IMR-90 (cell line): ENCODE results near the gene RSU1. TPM values are rescaled to one million over a fixed set of nuclear protein-coding genes. Genes with fewer than 3 reads are reported as not detected.

Experiments
- ATAC-seq: fragments of 200-7000 bp; cut with Tn5 transposase; 2 replicates; pipeline ENCODE4 v1.9.1; 2020; ENCODE audit warnings: low read depth, mild to moderate bottlenecking, moderate library complexity
- BruUV-seq: library from RNA; stranded (reverse); fragments of 400-500 nt; replicated peaks from 2 replicates; lab custom pipeline; 2021; lab: Mats Ljungman, UMichigan
- CTCF ChIA-PET: fragments of 300-600 bp; formaldehyde crosslinking; extraction: SDS; loops from one replicate; lab custom pipeline; 2021; ENCODE audit warnings: antibody characterized with exemption; lab: Yijun Ruan, JAX
- POLR2A ChIA-PET: fragments of 300-600 bp; sonication (Branson Sonifier 250); formaldehyde crosslinking; loops from one replicate; lab custom pipeline; 2022; ENCODE audit warnings: antibody characterized with exemption; ENCODE audit not compliant: unreplicated experiment; lab: Charles Lee
- DNase-seq: peaks from one replicate; pipeline ENCODE4 v3.0.0; 2013
- H2AFZ ChIP-seq: replicated peaks from 2 replicates; pipeline ENCODE3; 2013; ENCODE audit warnings: low read length, mild to moderate bottlenecking; ENCODE audit not compliant: poor library complexity
- H2AK5ac ChIP-seq: 2 replicates; pipeline ENCODE4 v1.6.1; 2013; ENCODE audit warnings: low read depth, low read length, inconsistent platforms
- H2AK9ac ChIP-seq: replicated peaks from 2 replicates; pipeline ENCODE3; 2013; ENCODE audit warnings: mild to moderate bottlenecking, low read depth, low read length, moderate library complexity; ENCODE audit not compliant: poor library complexity
- H2BK120ac ChIP-seq: 2 replicates; pipeline ENCODE4 v1.6.1; 2013; ENCODE audit warnings: low read depth, low read length, inconsistent platforms
- H2BK15ac ChIP-seq: 3 replicates; pipeline ENCODE4 v1.6.1; 2013; ENCODE audit warnings: low read depth, low read length, inconsistent platforms
- H2BK20ac ChIP-seq: 2 replicates; pipeline ENCODE4 v1.6.1; 2013; ENCODE audit warnings: low read depth, mild to moderate bottlenecking, inconsistent platforms, low read length, moderate library complexity
- H2BK5ac ChIP-seq: 2 replicates; pipeline ENCODE4 v1.6.1; 2013; ENCODE audit warnings: mild to moderate bottlenecking, low read depth, low read length, inconsistent platforms; ENCODE audit not compliant: poor library complexity, severe bottlenecking
- H3K14ac ChIP-seq: replicated peaks from 2 replicates; pipeline ENCODE4 v1.6.1; 2013; ENCODE audit warnings: low read depth, low read length, inconsistent platforms
- H3K18ac ChIP-seq: 2 replicates; pipeline ENCODE4 v1.6.1; 2013; ENCODE audit warnings: low read depth, low read length, control low read depth
- H3K23ac ChIP-seq: 2 replicates; pipeline ENCODE4 v1.6.1; 2013; ENCODE audit warnings: low read depth, low read length, inconsistent platforms
- H3K27ac ChIP-seq: 2 replicates; pipeline ENCODE4 v1.5.1; 2013; ENCODE audit warnings: mild to moderate bottlenecking, control low read depth, low read length; ENCODE audit not compliant: insufficient read depth
- H3K27me3 ChIP-seq: 2 replicates; pipeline ENCODE4 v1.6.1; 2013; ENCODE audit warnings: low read length; ENCODE audit not compliant: control insufficient read depth, insufficient read depth
- H3K36me3 ChIP-seq: 2 replicates; pipeline ENCODE4 v1.6.1; 2013; ENCODE audit warnings: low read length, mixed read lengths; ENCODE audit not compliant: control insufficient read depth, insufficient read depth
- H3K4ac ChIP-seq: 2 replicates; pipeline ENCODE4 v1.6.1; 2013; ENCODE audit warnings: low read depth, low read length, inconsistent platforms
- H3K4me1 ChIP-seq: 2 replicates; pipeline ENCODE4 v1.6.1; 2013; ENCODE audit warnings: low read length, mixed read lengths; ENCODE audit not compliant: control insufficient read depth, insufficient read depth
- H3K4me2 ChIP-seq: 2 replicates; pipeline ENCODE4 v1.6.1; 2013; ENCODE audit warnings: low read depth, mild to moderate bottlenecking, control low read depth, low read length, moderate library complexity
- H3K4me3 ChIP-seq: 2 replicates; pipeline ENCODE4 v1.5.1; 2013; ENCODE audit warnings: low read depth, mild to moderate bottlenecking, control low read depth, low read length, moderate library complexity; ENCODE audit not compliant: insufficient read depth
- H3K56ac ChIP-seq: 2 replicates; pipeline ENCODE4 v1.6.1; 2013; ENCODE audit warnings: low read length, inconsistent platforms; ENCODE audit not compliant: insufficient read depth; ENCODE audit errors: extremely low read depth
- H3K79me1 ChIP-seq, 2 experiments: 2 replicates each; pipeline ENCODE4 v1.6.1; 2013; ENCODE audit warnings: low read length in 2 of 2, inconsistent platforms in 1 of 2, low read depth in 1 of 2
- H3K9ac ChIP-seq: 2 replicates; pipeline ENCODE4 v1.6.1; 2013; ENCODE audit warnings: low read depth, low read length, control low read depth
- H3K9me1 ChIP-seq: 2 replicates; pipeline ENCODE4 v1.6.1; 2013; ENCODE audit warnings: low read length, inconsistent platforms; ENCODE audit not compliant: insufficient read depth
- H3K9me3 ChIP-seq: 2 replicates; pipeline ENCODE4 v1.6.1; 2013; ENCODE audit warnings: low read length; ENCODE audit not compliant: control insufficient read depth, insufficient read depth
- H4K20me1 ChIP-seq: 2 replicates; pipeline ENCODE4 v1.6.1; 2013; ENCODE audit warnings: low read length, inconsistent platforms; ENCODE audit not compliant: insufficient read depth
- H4K5ac ChIP-seq: 2 replicates; pipeline ENCODE4 v1.6.1; 2013; ENCODE audit warnings: mild to moderate bottlenecking, low read depth, low read length, control low read depth
- H4K8ac ChIP-seq, 2 experiments: 2 replicates each; pipeline ENCODE4 v1.6.1; 2013; ENCODE audit warnings: low read depth in 2 of 2, low read length in 2 of 2, control low read depth in 1 of 2, inconsistent platforms in 1 of 2
- H4K91ac ChIP-seq: 2 replicates; pipeline ENCODE4 v1.6.1; 2013; ENCODE audit warnings: low read depth, low read length, inconsistent platforms; ENCODE audit not compliant: insufficient read depth
- BHLHE40 ChIP-seq: fragments of 150-350 bp; IDR thresholded peaks from 2 replicates; pipeline ENCODE4 v1.6.1; 2016; ENCODE audit warnings: mild to moderate bottlenecking, low read depth, low read length
- CEBPB ChIP-seq: IDR thresholded peaks from 2 replicates; pipeline ENCODE4 v1.6.1; 2012; ENCODE audit warnings: low read depth, low read length, improper control_type of control experiment
- ELK1 ChIP-seq: fragments of 150-350 bp; IDR thresholded peaks from 2 replicates; pipeline ENCODE4 v1.6.1; 2016; ENCODE audit warnings: low read depth, mild to moderate bottlenecking, low read length, moderate library complexity, borderline replicate concordance
- FOS ChIP-seq: fragments of 150-350 bp; IDR thresholded peaks from 2 replicates; pipeline ENCODE4 v1.6.1; 2016; ENCODE audit warnings: low read depth, low read length
- MAZ ChIP-seq: IDR thresholded peaks from 2 replicates; pipeline ENCODE4 v1.6.1; 2012; ENCODE audit warnings: low read depth, mild to moderate bottlenecking, low read length, improper control_type of control experiment, moderate library complexity, borderline replicate concordance
- MXI1 ChIP-seq: IDR thresholded peaks from 2 replicates; pipeline ENCODE4 v1.6.1; 2012; ENCODE audit warnings: low read depth, mild to moderate bottlenecking, low read length, moderate library complexity, borderline replicate concordance
- NFE2L2 ChIP-seq: fragments of 150-350 bp; IDR thresholded peaks from 2 replicates; pipeline ENCODE4 v1.6.1; 2016; ENCODE audit warnings: low read depth, mild to moderate bottlenecking, low read length
- RAD21 ChIP-seq: IDR thresholded peaks from 2 replicates; pipeline ENCODE4 v1.6.1; 2012; ENCODE audit warnings: low read length, improper control_type of control experiment
- RCOR1 ChIP-seq: IDR thresholded peaks from 2 replicates; pipeline ENCODE4 v1.6.1; 2012; ENCODE audit warnings: mild to moderate bottlenecking, low read length, improper control_type of control experiment; ENCODE audit not compliant: insufficient replicate concordance
- RFX5 ChIP-seq: IDR thresholded peaks from 2 replicates; pipeline ENCODE4 v1.8.0; 2012; ENCODE audit warnings: low read depth, mild to moderate bottlenecking, low read length, moderate library complexity
- SMC3 ChIP-seq: fragments of 150-350 bp; IDR thresholded peaks from 2 replicates; pipeline ENCODE4 v1.6.1; 2016; ENCODE audit warnings: low read depth, mild to moderate bottlenecking, antibody characterized with exemption, low read length, moderate library complexity
- WGBS, 2 experiments: methylation state at CpG; one replicate each; pipeline versions ENCODE4 v1.1.5 to v1.1.7; 2013; ENCODE audit warnings: missing lambda C conversion rate in 2 of 2; ENCODE audit not compliant: insufficient read length in 1 of 2; ENCODE audit errors: extremely low coverage in 2 of 2; 5-methylcytosine and 5-hydroxymethylcytosine counted together
- dilution Hi-C: fragments of 300-500 bp; cut with HindIII; formaldehyde crosslinking; loops from one replicate; pipeline ENCODE4 v1.14.3; 2018; ENCODE audit warnings: low sequenced_read_pairs; ENCODE audit not compliant: unreplicated experiment
- in situ Hi-C: fragments of 300-500 bp; cut with MboI; formaldehyde crosslinking; loops from 3 replicates; pipeline ENCODE4 v1.14.3; 2019; ENCODE audit warnings: low sequenced_read_pairs, inconsistent platforms, mixed read lengths
- intact Hi-C: fragments of 100-400 bp; cut with micrococcal nuclease; formaldehyde crosslinking; loops from 2 replicates; pipeline ENCODE4 v1.10.0; 2022
- polyA plus RNA-seq, 3 experiments: library from polyadenylated mRNA; depleted of rRNA; stranded (reverse); fragments of >200 nt; gene quantifications; 2 replicates each; pipeline ENCODE4 v1.2.3, GENCODE V29; 2012; ENCODE audit warnings: low replicate concordance in 1 of 3
- total RNA-seq: library from RNA; depleted of rRNA; stranded (reverse); fragments of >200 nt; gene quantifications from 2 replicates; pipeline ENCODE4 v1.2.3, GENCODE V29; 2012
- TF ChIP-seq, protein P1 (sequence below): fragments of 150-350 bp; IDR thresholded peaks from 2 replicates; pipeline ENCODE4 v1.6.1; 2017; ENCODE audit warnings: mild to moderate bottlenecking, antibody characterized with exemption, low read length, low read depth

RSU1 gene
- total and polyA plus RNA-seq, 2 of the 4 experiments (the other 2 are of a cell fraction) = 134 to 148 TPM

- in situ Hi-C loops (no loop called here), intact Hi-C loops (no loop called here), dilution Hi-C loops (no loop called here)
- H3K9me1 ChIP-seq = no peaks in the 10 kb centered on the region; the same call in 1 of the 2 replicates
- H3K27ac ChIP-seq = no peak overlapping the region
- H3K4ac ChIP-seq = no peak overlapping the region
- 0 out of 2 replicates have a peak, but pooled peaks cover 4% of the 10 kb centered on the region for H4K20me1 ChIP-seq
- H4K91ac ChIP-seq = no peak overlapping the region
- CTCF ChIA-PET = no interaction called here
- H3K79me1 ChIP-seq = peaks cover 16 to 17% of the 10 kb centered on the region in 2 experiments; a peak in 2 of 4 replicates
- H2BK120ac ChIP-seq = no peak overlapping the region
- no peaks in the 10 kb centered on the region for H3K27me3 ChIP-seq
- no peak overlapping the region for H2AK9ac ChIP-seq
- no peaks in the 10 kb centered on the region for H3K36me3 ChIP-seq
- no peak overlapping the region for H4K5ac ChIP-seq
- no peak overlapping the region for H2BK5ac ChIP-seq
- H4K8ac ChIP-seq = no peak overlapping the region
- no CpG with 5 or more reads among the region's 5 CpGs for WGBS, 2 experiments
- no peak overlapping the region for H3K9ac ChIP-seq
- no peak overlapping the region for H3K56ac ChIP-seq
- BruUV-seq = no TSS peak
- POLR2A ChIA-PET = no interaction called here
- H2BK15ac ChIP-seq = no peak overlapping the region
- no peak overlapping the region for H2BK20ac ChIP-seq
- H3K4me3 ChIP-seq = no peak overlapping the region
- TF ChIP-seq RFX5 = no peak
- TF ChIP-seq FOS = no peak
- TF ChIP-seq MAZ = no peak
- no peak for TF ChIP-seq ELK1
- TF ChIP-seq NFE2L2 = no peak
- TF ChIP-seq CEBPB = no peak
- no peak for TF ChIP-seq SMC3
- no peak for TF ChIP-seq BHLHE40
- no peak for TF ChIP-seq RCOR1
- TF ChIP-seq, protein P1, sequence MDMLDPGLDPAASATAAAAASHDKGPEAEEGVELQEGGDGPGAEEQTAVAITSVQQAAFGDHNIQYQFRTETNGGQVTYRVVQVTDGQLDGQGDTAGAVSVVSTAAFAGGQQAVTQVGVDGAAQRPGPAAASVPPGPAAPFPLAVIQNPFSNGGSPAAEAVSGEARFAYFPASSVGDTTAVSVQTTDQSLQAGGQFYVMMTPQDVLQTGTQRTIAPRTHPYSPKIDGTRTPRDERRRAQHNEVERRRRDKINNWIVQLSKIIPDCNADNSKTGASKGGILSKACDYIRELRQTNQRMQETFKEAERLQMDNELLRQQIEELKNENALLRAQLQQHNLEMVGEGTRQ = no peak
- TF ChIP-seq RAD21 = no peak
- TF ChIP-seq MXI1 = no peak
- DNase-seq = no peak
- no peak overlapping the region for H3K14ac ChIP-seq
- ATAC-seq = no peak
- no peak overlapping the region for H3K23ac ChIP-seq
- H3K4me1 ChIP-seq = no peaks in the 10 kb centered on the region
- no peak overlapping the region for H2AK5ac ChIP-seq
- H3K4me2 ChIP-seq = no peak overlapping the region
- H3K9me3 ChIP-seq = no peaks in the 10 kb centered on the region
- no peak overlapping the region for H3K18ac ChIP-seq
- H2AFZ ChIP-seq = no peak overlapping the region
Observed at GRCh38 chr10:16632996-16633395, 184.2 kb downstream of the RSU1 start.
